Memory B cell (primary cell): Measurements from ENCODE around the gene CAPN10.
"Not testable (repeated sequence)": the region's sequence is repeated elsewhere in the genome, so short reads cannot be mapped to it uniquely, and the experiment has no call there.

ENCODE experiments used
- ATAC-seq: fragments of 150-1000 bp; cut with Tn5 transposase; 2 replicates; pipeline ENCODE4 v1.10.0; 2021; ENCODE audit warnings: low read depth, mild to moderate bottlenecking, moderate library complexity
- DNase-seq, 2 donors: peaks; one replicate each; pipeline ENCODE4 v3.0.0; 2022; ENCODE audit warnings: low spot score in 2 of 2
- H3K27ac Mint-ChIP-seq: one replicate; pipeline ENCODE4 v1.8.0; 2022; ENCODE audit warnings: mild to moderate bottlenecking, moderate library complexity, mixed read lengths
- H3K27me3 Mint-ChIP-seq: one replicate; pipeline ENCODE4 v1.8.0; 2022; ENCODE audit warnings: mixed read lengths
- H3K36me3 Mint-ChIP-seq: one replicate; pipeline ENCODE4 v1.8.0; 2022; ENCODE audit warnings: mild to moderate bottlenecking, mixed read lengths
- H3K4me1 Mint-ChIP-seq: one replicate; pipeline ENCODE4 v1.8.0; 2022; ENCODE audit warnings: mixed read lengths
- H3K4me3 Mint-ChIP-seq: one replicate; pipeline ENCODE4 v1.8.0; 2022; ENCODE audit warnings: mild to moderate bottlenecking, moderate library complexity, mixed read lengths
- H3K9me3 Mint-ChIP-seq: one replicate; pipeline ENCODE4 v1.8.0; 2022; ENCODE audit warnings: mixed read lengths

The CAPN10 gene, protein sequence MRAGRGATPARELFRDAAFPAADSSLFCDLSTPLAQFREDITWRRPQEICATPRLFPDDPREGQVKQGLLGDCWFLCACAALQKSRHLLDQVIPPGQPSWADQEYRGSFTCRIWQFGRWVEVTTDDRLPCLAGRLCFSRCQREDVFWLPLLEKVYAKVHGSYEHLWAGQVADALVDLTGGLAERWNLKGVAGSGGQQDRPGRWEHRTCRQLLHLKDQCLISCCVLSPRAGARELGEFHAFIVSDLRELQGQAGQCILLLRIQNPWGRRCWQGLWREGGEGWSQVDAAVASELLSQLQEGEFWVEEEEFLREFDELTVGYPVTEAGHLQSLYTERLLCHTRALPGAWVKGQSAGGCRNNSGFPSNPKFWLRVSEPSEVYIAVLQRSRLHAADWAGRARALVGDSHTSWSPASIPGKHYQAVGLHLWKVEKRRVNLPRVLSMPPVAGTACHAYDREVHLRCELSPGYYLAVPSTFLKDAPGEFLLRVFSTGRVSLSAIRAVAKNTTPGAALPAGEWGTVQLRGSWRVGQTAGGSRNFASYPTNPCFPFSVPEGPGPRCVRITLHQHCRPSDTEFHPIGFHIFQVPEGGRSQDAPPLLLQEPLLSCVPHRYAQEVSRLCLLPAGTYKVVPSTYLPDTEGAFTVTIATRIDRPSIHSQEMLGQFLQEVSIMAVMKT

GRCh38 chr2:240586198-240586918, at the start of gene CAPN10:
Gene CAPN10, plus strand, starts transcription at chr2:240586734. Its CDS starts 178 bp downstream, at chr2:240586912.
- no peaks in the 10 kb centered on the region for H3K27me3 Mint-ChIP-seq
- peaks cover 30% of the 10 kb centered on the region for H3K4me1 Mint-ChIP-seq
- H3K27ac Mint-ChIP-seq = peak within 1 kb of the TSS; percentile 93
- H3K36me3 Mint-ChIP-seq = peaks cover 4% of the 10 kb centered on the region
- peak within 1 kb of the TSS; percentile 89 for H3K4me3 Mint-ChIP-seq
- peaks cover 1% of the 10 kb centered on the region for H3K9me3 Mint-ChIP-seq
- peak; percentile 93 to 95 for DNase-seq
- peak; percentile 78 for ATAC-seq

DNA sequence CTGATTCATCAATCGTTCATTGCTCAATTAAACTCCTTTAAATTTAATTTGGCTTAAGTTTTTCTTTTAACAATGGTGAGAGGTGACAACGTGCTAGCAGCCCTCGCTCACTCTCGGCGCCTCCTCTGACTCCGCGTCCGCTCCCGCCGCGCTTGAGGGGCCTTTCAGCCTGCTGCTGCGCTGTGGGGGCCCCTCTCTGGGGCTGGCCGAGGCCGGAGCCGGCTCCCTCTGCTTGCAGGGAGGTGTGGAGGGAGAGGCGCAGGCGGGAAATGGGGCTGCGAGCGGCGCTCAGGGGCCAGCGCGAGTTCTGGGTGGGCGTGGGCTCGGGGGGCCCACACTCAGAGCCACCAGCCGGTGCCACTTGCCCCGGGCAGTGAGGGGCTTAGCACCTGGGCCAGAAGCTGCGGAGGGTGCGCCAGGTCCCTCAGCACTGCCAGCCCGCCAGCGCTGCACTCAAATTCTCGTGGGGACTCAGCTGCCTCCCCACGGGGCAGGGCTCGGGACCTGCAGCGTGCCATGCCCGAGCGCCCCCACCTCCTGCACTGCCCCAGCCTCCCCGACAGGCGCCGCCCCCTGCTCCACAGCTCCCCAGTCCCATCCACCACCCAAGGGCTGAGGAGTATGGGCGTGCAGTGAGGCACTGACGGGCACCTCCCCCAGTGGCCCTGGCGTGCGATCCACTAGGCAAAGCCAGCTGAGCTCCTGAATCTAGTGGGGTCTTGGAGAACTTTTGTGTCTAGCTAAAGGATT, 48.3 kb upstream of the CAPN10 start:
- Mint-ChIP-seq H3K36me3 (peaks cover 44% of the 10 kb centered on the region), H3K4me1 (peaks cover 7% of the 10 kb centered on the region), H3K4me3 (no peak overlapping the region), H3K27ac (no peak overlapping the region), H3K27me3 (no peaks in the 10 kb centered on the region), H3K9me3 (peaks cover 2% of the 10 kb centered on the region)
- DNase-seq = no peak
- no peak for ATAC-seq

GRCh38 chr2:240539101-240539500, 47.4 kb upstream of the CAPN10 start:
- H3K4me1 Mint-ChIP-seq, ATAC-seq, DNase-seq, H3K4me3 Mint-ChIP-seq, H3K27ac Mint-ChIP-seq, H3K9me3 Mint-ChIP-seq, H3K27me3 Mint-ChIP-seq: not testable (repeated sequence)
- peaks cover 38% of the 10 kb centered on the region for H3K36me3 Mint-ChIP-seq

DNA sequence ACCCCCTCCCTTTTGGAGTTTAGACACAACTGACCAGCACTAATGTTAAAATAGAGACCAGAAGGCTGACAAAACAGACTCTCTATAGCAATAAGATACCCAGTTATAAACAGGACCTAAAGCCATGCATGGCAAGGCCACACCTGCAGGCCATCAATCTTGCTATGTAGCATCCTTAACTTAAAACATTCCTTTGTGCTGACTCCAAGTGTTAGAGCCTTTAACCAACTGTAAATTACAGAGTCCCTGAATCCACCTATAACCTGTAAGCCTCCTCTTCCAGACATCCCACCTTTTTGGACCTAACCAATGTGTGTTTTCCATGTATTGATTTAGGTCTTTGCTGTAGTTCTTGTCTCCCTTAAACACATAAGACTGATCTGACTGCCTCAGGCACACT, 46.6 kb upstream of the CAPN10 start:
- peaks cover 34% of the 10 kb centered on the region for H3K36me3 Mint-ChIP-seq
- ATAC-seq (no peak), DNase-seq (no peak)
- H3K4me1 Mint-ChIP-seq = peaks cover 7% of the 10 kb centered on the region
- no peak overlapping the region for H3K27ac Mint-ChIP-seq
- H3K9me3 Mint-ChIP-seq = no peaks in the 10 kb centered on the region
- no peak overlapping the region for H3K4me3 Mint-ChIP-seq
- H3K27me3 Mint-ChIP-seq = no peaks in the 10 kb centered on the region

DNA sequence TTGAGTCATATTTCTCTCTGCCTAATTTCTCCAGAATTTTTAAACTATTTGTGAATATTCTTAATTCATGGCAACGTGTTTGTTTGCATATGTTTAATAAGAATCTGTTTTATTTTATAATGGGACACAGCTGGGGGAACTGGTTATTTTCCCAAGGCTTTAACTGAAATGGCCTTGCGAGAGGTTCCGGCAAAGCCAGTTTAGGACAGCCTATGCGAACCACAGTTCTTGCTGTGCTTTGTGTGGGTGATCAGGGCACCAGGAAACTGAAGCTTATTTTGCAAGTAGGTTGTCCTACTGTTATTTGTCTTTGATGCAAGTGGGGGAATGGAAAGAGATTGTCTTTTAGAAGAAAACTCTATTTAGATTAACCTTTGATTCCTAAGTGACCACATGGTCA, 35.2 kb upstream of the CAPN10 start:
- H3K4me3 Mint-ChIP-seq = no peak overlapping the region
- H3K9me3 Mint-ChIP-seq = peaks cover 2% of the 10 kb centered on the region
- H3K27me3 Mint-ChIP-seq = no peaks in the 10 kb centered on the region
- ATAC-seq (no peak), DNase-seq (no peak)
- H3K4me1 Mint-ChIP-seq = peaks cover 11% of the 10 kb centered on the region
- peak overlapping the region; percentile 62 for H3K27ac Mint-ChIP-seq
- H3K36me3 Mint-ChIP-seq = peaks cover 17% of the 10 kb centered on the region

GRCh38 chr2:240551811-240552210, 34.7 kb upstream of the CAPN10 start:
- Mint-ChIP-seq H3K9me3 (peaks cover 2% of the 10 kb centered on the region), H3K4me3 (no peak overlapping the region), H3K27ac (peak overlapping the region; percentile 62), H3K36me3 (peaks cover 15% of the 10 kb centered on the region), H3K4me1 (peaks cover 16% of the 10 kb centered on the region), H3K27me3 (no peaks in the 10 kb centered on the region)
- DNase-seq (no peak), ATAC-seq (peak; percentile 51)

DNA sequence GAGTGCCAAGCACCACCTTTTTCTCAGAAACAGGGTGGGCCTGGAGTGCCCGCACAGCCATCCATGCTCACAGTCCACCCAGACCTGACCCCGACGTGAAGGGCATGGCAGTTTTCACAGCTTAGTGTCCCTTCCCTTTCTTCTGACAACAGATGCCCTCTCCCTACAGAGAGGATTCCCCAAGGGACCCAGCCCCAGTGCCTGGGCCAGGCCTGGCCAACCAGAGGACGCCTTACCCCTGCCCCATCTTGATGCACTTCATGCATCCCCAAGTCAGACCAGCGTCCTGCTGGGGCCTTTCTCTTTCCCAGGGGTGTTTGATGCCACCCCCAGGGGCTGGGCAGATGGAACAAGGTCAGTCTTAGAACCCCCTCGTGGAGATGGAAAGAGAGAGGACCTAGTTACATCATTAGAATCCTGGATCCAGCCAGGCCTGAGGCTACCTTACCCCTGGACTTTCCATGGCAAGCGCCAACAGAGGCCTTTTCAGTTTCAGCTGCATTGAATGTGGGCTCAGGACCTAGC, 32.5 kb upstream of the CAPN10 start:
- H3K27me3 Mint-ChIP-seq = no peaks in the 10 kb centered on the region
- no peak for DNase-seq
- no peak for ATAC-seq
- H3K9me3 Mint-ChIP-seq = no peaks in the 10 kb centered on the region
- peaks cover 13% of the 10 kb centered on the region for H3K36me3 Mint-ChIP-seq
- peaks cover 22% of the 10 kb centered on the region for H3K4me1 Mint-ChIP-seq
- H3K4me3 Mint-ChIP-seq = no peak overlapping the region
- H3K27ac Mint-ChIP-seq = no peak overlapping the region

- no peak for DNase-seq
Measured at GRCh38 chr2:240554767-240555493, 31.6 kb upstream of the CAPN10 start.

DNA sequence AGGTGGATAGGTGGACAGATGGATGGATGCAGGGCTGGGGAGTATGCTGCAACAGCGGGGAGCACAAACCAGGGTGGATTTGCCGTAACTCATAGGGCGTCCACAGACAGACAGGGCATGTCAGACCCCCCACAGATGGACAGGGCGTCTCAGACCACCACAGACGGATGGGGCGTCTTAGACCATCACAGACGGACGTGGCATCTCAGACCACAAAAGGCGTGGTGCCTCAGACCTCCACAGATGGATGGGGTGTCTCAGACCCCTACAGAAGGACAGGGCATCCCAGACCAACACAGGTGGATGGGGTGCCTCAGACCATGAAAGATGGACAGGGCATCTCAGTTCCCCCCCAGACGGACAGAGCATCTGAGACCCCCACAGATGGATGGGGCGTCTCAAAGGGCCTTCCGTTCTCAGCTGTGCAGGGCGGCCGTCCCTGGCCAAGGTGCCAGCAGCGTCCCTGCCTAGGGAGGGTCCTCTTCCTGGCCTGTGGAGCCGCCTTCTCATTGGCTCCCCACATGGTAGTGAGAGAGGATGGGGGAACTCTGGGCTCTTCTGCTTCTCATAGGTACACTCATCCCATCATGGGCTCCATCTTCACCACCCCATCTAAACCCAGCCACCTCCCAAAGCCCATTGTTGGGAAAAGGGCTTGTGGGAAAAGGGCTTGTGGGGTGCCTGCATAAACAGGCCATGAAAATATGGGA, 30.8 kb upstream of the CAPN10 start:
- peaks cover 12% of the 10 kb centered on the region for H3K36me3 Mint-ChIP-seq
- H3K4me3 Mint-ChIP-seq = no peak overlapping the region
- DNase-seq = no peak

More at GRCh38 chr2:240554767-240555493, 31.6 kb upstream of the CAPN10 start:
- H3K27me3 Mint-ChIP-seq = no peaks in the 10 kb centered on the region
- H3K36me3 Mint-ChIP-seq = peaks cover 15% of the 10 kb centered on the region
- H3K27ac Mint-ChIP-seq = no peak overlapping the region
- no peak overlapping the region for H3K4me3 Mint-ChIP-seq
- H3K4me1 Mint-ChIP-seq = peaks cover 27% of the 10 kb centered on the region
- no peak for ATAC-seq
- no peaks in the 10 kb centered on the region for H3K9me3 Mint-ChIP-seq

DNA sequence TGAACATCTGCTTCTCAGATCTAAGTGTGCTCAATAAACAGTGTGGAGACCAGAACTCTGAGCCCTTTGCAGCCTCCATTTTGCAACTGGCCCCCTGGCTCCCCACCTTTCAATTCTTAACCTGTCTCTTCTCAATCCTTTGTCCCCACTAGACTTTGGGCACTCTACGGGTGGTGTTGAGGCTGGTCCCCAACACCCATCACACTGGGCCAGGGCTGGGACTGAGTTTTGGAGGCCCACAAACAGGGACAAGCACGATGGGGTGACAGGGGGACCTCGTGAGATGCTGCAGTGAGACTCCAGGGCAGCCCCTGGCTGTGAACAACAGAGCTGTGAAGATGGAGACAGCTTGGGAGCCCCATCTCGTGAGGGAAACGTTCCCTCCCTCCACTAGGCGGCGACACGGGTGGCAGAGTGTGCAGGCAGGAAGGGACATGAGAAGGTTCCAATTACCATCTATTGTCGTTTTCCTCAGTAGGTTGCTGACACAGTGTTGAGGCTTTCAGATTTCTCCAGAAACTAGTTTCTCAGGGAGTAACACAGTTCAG, 29.9 kb upstream of the CAPN10 start:
- ATAC-seq (no peak), DNase-seq (peak in 1 of 2 donors; percentile 58)
- Mint-ChIP-seq H3K27ac (no peak overlapping the region), H3K4me3 (peak overlapping the region; percentile 14), H3K27me3 (no peaks in the 10 kb centered on the region), H3K4me1 (peaks cover 27% of the 10 kb centered on the region), H3K36me3 (peaks cover 7% of the 10 kb centered on the region), H3K9me3 (no peaks in the 10 kb centered on the region)

More for the DNA sequence above, 30.8 kb upstream of the CAPN10 start:
- Mint-ChIP-seq H3K9me3 (no peaks in the 10 kb centered on the region), H3K4me1 (peaks cover 27% of the 10 kb centered on the region), H3K27ac (no peak overlapping the region), H3K27me3 (no peaks in the 10 kb centered on the region)
- ATAC-seq = no peak

DNA sequence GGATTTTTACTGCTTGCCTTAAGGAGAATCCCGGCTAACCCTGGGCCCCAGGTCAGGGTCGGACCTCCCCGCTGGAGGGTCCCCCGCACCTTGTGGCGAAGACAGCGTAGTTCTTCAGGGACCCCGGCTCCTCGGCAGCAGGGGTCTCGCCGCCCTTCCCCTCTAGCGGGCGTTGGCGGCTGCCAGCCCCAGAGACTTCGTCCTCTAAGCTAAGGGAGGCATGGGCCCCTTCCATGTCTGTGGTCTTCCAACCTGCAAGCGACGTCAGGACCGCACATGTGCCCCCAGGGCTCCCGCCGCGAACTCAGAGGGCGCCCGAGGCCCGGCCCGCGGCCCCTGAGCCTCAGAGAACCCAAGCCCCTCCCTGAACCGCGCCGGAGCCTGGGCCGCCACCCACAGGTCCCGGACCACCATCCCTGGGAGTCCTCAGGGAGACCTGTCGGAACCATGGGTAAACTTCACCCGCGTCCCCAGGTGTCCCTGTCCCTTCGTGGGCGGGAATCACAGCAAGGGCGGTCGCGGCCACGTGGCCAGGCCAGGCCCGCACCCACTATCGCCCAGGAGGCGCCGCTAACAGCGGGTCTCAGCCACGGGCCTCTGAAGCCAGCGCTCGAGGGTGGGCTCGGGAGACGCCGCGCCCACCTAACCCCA, 29.3 kb upstream of the CAPN10 start:
- DNase-seq (no peak), ATAC-seq (no peak)
- H3K9me3 Mint-ChIP-seq = no peaks in the 10 kb centered on the region
- H3K4me3 Mint-ChIP-seq = peak overlapping the region; percentile 14
- H3K27me3 Mint-ChIP-seq = no peaks in the 10 kb centered on the region
- H3K4me1 Mint-ChIP-seq = peaks cover 26% of the 10 kb centered on the region
- H3K27ac Mint-ChIP-seq = no peak overlapping the region
- peaks cover 4% of the 10 kb centered on the region for H3K36me3 Mint-ChIP-seq

DNA sequence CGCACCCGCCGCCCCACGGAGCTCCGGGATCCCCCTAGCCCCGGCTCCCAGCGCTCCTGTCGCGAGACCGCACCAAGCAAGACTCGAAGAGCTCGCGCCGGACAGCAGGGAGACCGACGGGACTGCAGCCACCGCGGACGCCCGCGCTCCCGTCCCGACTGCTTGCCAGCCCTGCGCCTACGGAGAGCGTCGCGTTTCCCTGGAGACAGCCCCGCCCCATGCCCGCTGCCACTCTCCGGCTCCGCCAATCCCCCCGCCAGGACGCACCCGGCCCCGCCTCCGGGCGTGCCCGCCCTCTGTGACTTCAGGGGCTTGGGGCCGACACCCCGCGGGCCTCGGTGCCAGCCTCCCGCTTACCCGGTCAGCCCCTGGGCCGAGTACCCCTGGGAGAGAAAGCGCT, 28.7 kb upstream of the CAPN10 start, which contains the start of gene ANKMY1:
TSS of gene ANKMY1 (minus strand) at position 181 of the 400 bp plus-strand sequence. CDS start 653 bp downstream, outside the sequence.
- no peak within 1 kb of the TSS for H3K27ac Mint-ChIP-seq
- no peak for DNase-seq
- H3K9me3 Mint-ChIP-seq = no peaks in the 10 kb centered on the region
- ATAC-seq = no peak
- H3K4me1 Mint-ChIP-seq = peaks cover 26% of the 10 kb centered on the region
- peaks cover 4% of the 10 kb centered on the region for H3K36me3 Mint-ChIP-seq
- no peaks in the 10 kb centered on the region for H3K27me3 Mint-ChIP-seq
- H3K4me3 Mint-ChIP-seq = peak within 1 kb of the TSS; percentile 85
